HG02588 (cell line): ENCODE data around the gene DNAH12.
"Not testable (repeated sequence)": the region's sequence is repeated elsewhere in the genome, so short reads cannot be mapped to it uniquely, and the experiment has no call there.

Source experiments
- ATAC-seq: cut with Tn5 transposase; IDR thresholded peaks from one replicate; pipeline ENCODE4 v1.9.1; 2021; ENCODE audit warnings: mild to moderate bottlenecking, moderate library complexity; ENCODE audit not compliant: unreplicated experiment

The DNAH12 gene

GRCh38 chr3:57530071-57530608, 14.0 kb downstream of the DNAH12 start:
- ATAC-seq = no peak

- no peak for ATAC-seq
Observed at GRCh38 chr3:57518276-57518915, 25.7 kb downstream of the DNAH12 start.

GRCh38 chr3:57512166-57512565, 32.0 kb downstream of the DNAH12 start:
- no peak for ATAC-seq

- no peak for ATAC-seq
Observed at GRCh38 chr3:57505901-57506300, 38.2 kb downstream of the DNAH12 start.

- no peak for ATAC-seq
Observed at GRCh38 chr3:57500506-57500905, 43.6 kb downstream of the DNAH12 start.

GRCh38 chr3:57497904-57498303, 46.2 kb downstream of the DNAH12 start:
- no peak for ATAC-seq

GRCh38 chr3:57484563-57484962, 59.6 kb downstream of the DNAH12 start:
- ATAC-seq = no peak

GRCh38 chr3:57477193-57477592, 67.0 kb downstream of the DNAH12 start:
- not testable (repeated sequence) for ATAC-seq

- no peak for ATAC-seq
Observed at GRCh38 chr3:57464801-57465200, 79.3 kb downstream of the DNAH12 start.

GRCh38 chr3:57464011-57464410, 80.1 kb downstream of the DNAH12 start:
- ATAC-seq = no peak

GRCh38 chr3:57451150-57451846, 92.8 kb downstream of the DNAH12 start:
- ATAC-seq = no peak

GRCh38 chr3:57449276-57449847, 94.8 kb downstream of the DNAH12 start:
- not testable (repeated sequence) for ATAC-seq

- ATAC-seq = not testable (repeated sequence)
Observed at GRCh38 chr3:57448489-57448888, 95.7 kb downstream of the DNAH12 start.

- ATAC-seq = no peak
Observed at GRCh38 chr3:57446318-57446841, 97.8 kb downstream of the DNAH12 start.

GRCh38 chr3:57444469-57444868, 99.7 kb downstream of the DNAH12 start:
- ATAC-seq = no peak

GRCh38 chr3:57440144-57440543, 104.0 kb downstream of the DNAH12 start:
- ATAC-seq = not testable (repeated sequence)

GRCh38 chr3:57438460-57438859, 105.7 kb downstream of the DNAH12 start:
- ATAC-seq = not testable (repeated sequence)

- no peak for ATAC-seq
Observed at GRCh38 chr3:57436195-57436761, 107.9 kb downstream of the DNAH12 start.

GRCh38 chr3:57434041-57434440, 110.1 kb downstream of the DNAH12 start:
- ATAC-seq = no peak

GRCh38 chr3:57423335-57423734, 120.8 kb downstream of the DNAH12 start:
- ATAC-seq = no peak

- ATAC-seq = no peak
Observed at GRCh38 chr3:57421336-57421735, 122.8 kb downstream of the DNAH12 start.
